Measurements from ENCODE around the gene FHL2. TPM values are rescaled to one million over a fixed set of nuclear protein-coding genes. Genes with fewer than 3 reads are reported as not detected.
"Not testable (repeated sequence)": the region's sequence is repeated elsewhere in the genome, so short reads cannot be mapped to it uniquely, and the experiment has no call there.

FHL2 gene
- total RNA-seq, 4 donors from 2014 or later: 93.9 to 150 (median 109) TPM

DNA sequence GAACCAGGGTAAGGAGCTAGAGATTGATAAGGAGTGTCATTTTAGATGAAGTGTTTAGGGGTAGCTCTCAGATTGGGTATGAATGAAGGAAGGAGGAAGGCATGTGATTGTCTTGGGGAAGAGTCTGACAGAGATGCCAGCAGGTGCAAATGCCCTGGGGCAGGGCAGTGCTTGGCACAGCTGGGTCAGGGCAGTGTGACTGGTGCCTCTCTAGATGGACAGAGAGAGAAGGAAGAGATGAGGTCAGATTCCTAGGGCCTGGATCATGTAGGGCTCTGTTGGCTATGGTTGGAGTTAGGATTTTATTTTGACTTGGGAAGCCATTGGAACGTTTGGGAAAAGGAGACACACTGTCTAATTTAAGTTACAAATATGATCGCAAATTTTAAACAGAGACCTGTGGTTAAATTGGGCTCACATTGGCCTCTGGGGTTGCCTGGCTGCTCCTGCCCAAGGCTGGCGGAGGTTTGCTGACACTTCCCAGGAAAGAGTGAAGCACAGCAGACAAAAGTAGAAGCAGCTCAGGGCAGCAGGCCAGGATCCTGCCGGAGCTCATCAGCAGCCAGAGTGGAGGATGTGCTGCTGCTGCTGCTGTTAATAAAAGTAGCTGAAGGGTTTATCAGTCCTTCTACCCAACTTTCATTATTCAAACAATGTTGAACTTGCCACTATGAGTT lies 32.7 kb upstream of the FHL2 start:
- H3K27ac ChIP-seq: peak overlapping the region in 3 of 4 donors; percentile 52 to 61 (median 54)
- no peaks in the 10 kb centered on the region for H3K36me3 ChIP-seq
- no peaks in the 10 kb centered on the region for H3K27me3 ChIP-seq
- H3K4me1 ChIP-seq: peaks cover 0 to 24% (median 0%) of the 10 kb centered on the region in 3 donors
- ATAC-seq: peak; percentile 62
- TF ChIP-seq POLR2AphosphoS5 (IDR thresholded peaks at IDR 0.05) (peak; percentile 5), POLR2A (IDR thresholded peaks at IDR 0.05) (no peak)
- WGBS, 2 donors (ENCODE audit: low coverage in 1 of 2): 10 to 14% methylated on average over 2 to 3 of the region's 4 CpGs
- H3K4me3 ChIP-seq: no peak overlapping the region
- no peaks in the 10 kb centered on the region for H3K9me3 ChIP-seq

DNA sequence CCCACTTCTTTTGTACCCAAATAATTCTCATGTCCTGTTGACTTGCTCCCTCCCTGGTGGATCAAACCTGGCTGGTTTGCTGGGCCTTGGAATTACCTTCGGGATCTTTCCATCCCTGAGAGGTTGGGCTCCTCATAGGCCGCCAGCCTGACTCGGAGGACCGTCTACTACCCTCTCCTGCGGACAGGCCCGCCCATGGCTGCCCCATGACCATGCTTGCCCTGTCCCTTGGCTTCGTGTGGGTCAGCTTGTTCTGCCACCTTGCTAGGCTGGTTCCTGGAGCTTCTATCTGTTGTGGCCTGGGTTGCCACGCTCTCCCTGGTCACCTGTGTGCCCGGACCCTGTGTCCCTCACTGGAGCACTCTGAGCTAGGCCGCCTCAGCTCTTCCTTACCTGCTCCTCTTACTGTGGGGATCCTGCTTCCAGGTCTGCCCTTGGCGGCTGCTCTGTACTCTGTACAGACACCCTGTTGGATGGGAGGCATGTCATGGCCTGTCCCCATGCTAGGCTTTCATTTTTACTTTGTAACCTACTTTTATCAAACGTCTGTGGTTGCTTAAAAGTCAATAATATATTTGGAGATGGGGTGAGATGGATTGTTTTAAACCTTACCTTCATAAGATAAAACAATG lies 29.7 kb upstream of the FHL2 start:
- TF ChIP-seq POLR2A (IDR thresholded peaks at IDR 0.05) (no peak), EP300 (IDR thresholded peaks at IDR 0.05) (no peak), POLR2AphosphoS5 (IDR thresholded peaks at IDR 0.05) (no peak), CTCF (IDR thresholded peaks at IDR 0.05) (no peak)
- Histone ChIP-seq H3K4me1 (peaks cover 0 to 24% (median 0%) of the 10 kb centered on the region in 3 donors), H3K9me3 (peaks cover 0 to 2% (median 0%) of the 10 kb centered on the region in 3 donors), H3K27me3 (no peaks in the 10 kb centered on the region), H3K36me3 (no peaks in the 10 kb centered on the region), H3K4me3 (no peak overlapping the region), H3K27ac (no peak overlapping the region)
- ATAC-seq: no peak
- WGBS, 2 donors (ENCODE audit: low coverage in 1 of 2): 96% methylated on average over 11 of the region's 12 CpGs; no CpG with 5 or more reads in 1 of the 2 donors

DNA sequence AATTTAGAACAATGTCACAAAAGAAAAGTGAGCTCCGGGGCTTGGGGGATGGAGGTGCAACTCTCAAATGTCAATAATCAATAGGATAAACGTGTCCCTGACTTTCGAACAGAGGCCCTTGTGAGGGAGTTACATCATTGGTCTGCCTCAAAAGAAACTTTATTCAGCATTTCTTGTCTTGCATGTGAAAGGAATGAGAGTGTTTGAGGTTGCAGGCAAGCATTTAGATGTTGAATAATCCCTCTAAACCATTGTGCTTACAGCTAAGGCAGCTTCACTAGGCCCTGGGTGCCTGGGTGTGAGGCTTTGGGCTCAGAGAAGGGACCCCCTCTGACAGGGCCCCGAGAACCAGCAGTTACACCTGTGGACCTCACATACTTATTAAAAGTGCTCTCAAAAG lies 28.6 kb upstream of the FHL2 start:
- no peaks in the 10 kb centered on the region for H3K36me3 ChIP-seq
- 74 to 76% methylated on average over 3 to 4 of the region's 4 CpGs for WGBS, 2 donors (ENCODE audit: low coverage in 1 of 2)
- no peak overlapping the region for H3K4me3 ChIP-seq
- no peak for ATAC-seq
- peaks cover 0 to 14% (median 0%) of the 10 kb centered on the region in 3 donors for H3K4me1 ChIP-seq
- no peak for TF ChIP-seq CTCF (IDR thresholded peaks at IDR 0.05)
- TF ChIP-seq POLR2AphosphoS5 (IDR thresholded peaks at IDR 0.05): no peak
- no peak for TF ChIP-seq EP300 (IDR thresholded peaks at IDR 0.05)
- TF ChIP-seq POLR2A (IDR thresholded peaks at IDR 0.05): no peak
- no peak overlapping the region for H3K27ac ChIP-seq
- no peaks in the 10 kb centered on the region for H3K27me3 ChIP-seq
- peaks cover 0 to 3% (median 0%) of the 10 kb centered on the region in 3 donors for H3K9me3 ChIP-seq

DNA sequence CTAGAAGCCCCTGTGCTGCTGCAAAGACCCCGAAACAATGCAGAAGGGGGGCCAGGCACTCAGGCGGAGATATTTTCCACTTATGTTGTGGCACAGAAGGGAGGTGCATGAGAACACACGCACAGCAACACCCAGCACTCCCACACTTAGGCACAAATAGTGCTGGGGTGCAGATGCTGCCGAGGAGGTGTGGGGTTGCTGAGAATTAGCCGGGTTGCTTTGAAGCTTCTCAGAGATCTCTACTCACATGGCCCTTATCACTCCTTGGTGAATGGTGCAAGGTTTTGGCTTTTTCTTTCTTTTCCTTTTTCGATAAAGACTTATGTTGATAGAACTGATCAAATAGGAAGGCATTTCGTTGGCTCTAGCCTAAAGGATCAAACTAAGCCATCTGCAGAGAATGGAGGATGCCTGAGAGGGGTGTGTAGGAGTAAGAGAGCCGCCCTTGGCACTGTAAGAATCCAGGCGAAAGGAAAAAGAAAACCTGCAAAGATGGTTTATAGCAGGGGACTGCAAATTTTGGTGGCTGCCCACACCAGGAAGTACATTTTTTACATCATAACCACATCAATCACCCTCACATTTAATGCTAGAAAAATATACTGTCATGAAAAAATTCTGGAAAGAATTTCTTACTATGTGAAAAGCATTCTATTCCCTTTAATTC lies 27.9 kb upstream of the FHL2 start:
- no peaks in the 10 kb centered on the region for H3K27me3 ChIP-seq
- no peak overlapping the region for H3K4me3 ChIP-seq
- peaks cover 0 to 7% (median 0%) of the 10 kb centered on the region in 3 donors for H3K4me1 ChIP-seq
- no peaks in the 10 kb centered on the region for H3K36me3 ChIP-seq
- no peak for TF ChIP-seq EP300 (IDR thresholded peaks at IDR 0.05)
- no peak for TF ChIP-seq POLR2AphosphoS5 (IDR thresholded peaks at IDR 0.05)
- TF ChIP-seq POLR2A (IDR thresholded peaks at IDR 0.05): no peak
- no peak for TF ChIP-seq CTCF (IDR thresholded peaks at IDR 0.05)
- no peak for ATAC-seq
- peaks cover 0 to 3% (median 0%) of the 10 kb centered on the region in 3 donors for H3K9me3 ChIP-seq
- WGBS, 2 donors (ENCODE audit: low coverage in 1 of 2): 77 to 80% methylated on average over 6 of the region's 9 CpGs
- no peak overlapping the region for H3K27ac ChIP-seq

GRCh38 chr2:105425936-105426625 lies 27.2 kb upstream of the FHL2 start:
- Histone ChIP-seq H3K9me3 (peaks cover 0 to 3% (median 0%) of the 10 kb centered on the region in 3 donors), H3K27me3 (no peaks in the 10 kb centered on the region), H3K27ac (no peak overlapping the region), H3K36me3 (no peaks in the 10 kb centered on the region), H3K4me1 (no peaks in the 10 kb centered on the region), H3K4me3 (no peak overlapping the region)
- no peak for ATAC-seq
- no peak for TF ChIP-seq EP300 (IDR thresholded peaks at IDR 0.05)
- TF ChIP-seq POLR2AphosphoS5 (IDR thresholded peaks at IDR 0.05): no peak
- 28 to 55% methylated on average over 4 to 6 of the region's 6 CpGs for WGBS, 2 donors (ENCODE audit: low coverage in 1 of 2)

DNA sequence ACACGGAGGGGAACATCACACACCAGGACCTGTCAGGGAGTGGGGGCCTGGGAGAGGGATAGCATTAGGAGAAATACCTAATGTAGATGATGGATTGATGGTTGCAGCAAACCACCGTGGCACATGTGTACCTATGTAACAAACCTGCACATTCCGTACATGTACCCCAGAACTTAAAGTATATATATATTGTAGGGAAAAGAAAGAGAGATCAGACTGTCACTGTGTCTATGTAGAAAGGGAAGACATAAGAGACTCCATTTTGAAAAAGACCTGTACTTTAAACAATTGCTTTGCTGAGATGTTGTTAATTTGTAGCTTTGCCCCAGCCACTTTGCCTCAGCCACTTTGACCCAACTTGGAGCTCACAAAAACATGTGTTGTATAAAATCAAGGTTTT lies 26.0 kb upstream of the FHL2 start:
- 93 to 100% methylated on average over 3 of the region's 3 CpGs for WGBS, 2 donors (ENCODE audit: low coverage in 1 of 2)
- H3K27ac ChIP-seq, H3K4me1 ChIP-seq, H3K9me3 ChIP-seq, H3K27me3 ChIP-seq, ATAC-seq, H3K36me3 ChIP-seq, H3K4me3 ChIP-seq: not testable (repeated sequence)

All from gastroesophageal sphincter (tissue), 4 donors.